GM23338 (cell line): ENCODE measurements around the gene UIMC1. TPM values are rescaled to one million over a fixed set of nuclear protein-coding genes. Genes with fewer than 3 reads are reported as not detected.
"Not testable (repeated sequence)": the region's sequence is repeated elsewhere in the genome, so short reads cannot be mapped to it uniquely, and the experiment has no call there.

Experiments
- ATAC-seq: fragments of 200-7000 bp; cut with Tn5 transposase; 3 replicates; pipeline ENCODE4 v1.9.1; 2020
- DNase-seq: peaks from one replicate; pipeline ENCODE4 v3.0.0-alpha.2; 2015; ENCODE audit warnings: low spot score
- H2AFZ ChIP-seq: fragments of 200-600 bp; sonication (generic); 2 replicates; pipeline ENCODE4 v1.8.0; 2016; ENCODE audit warnings: antibody characterized with exemption, mild to moderate bottlenecking, moderate library complexity
- H3F3A ChIP-seq: fragments of 200-600 bp; sonication (generic); replicated peaks from 2 replicates; pipeline ENCODE4 v1.8.0; 2017; ENCODE audit warnings: antibody characterized with exemption, mixed run types, low read depth
- H3K27ac ChIP-seq: fragments of 200-600 bp; sonication (generic); 2 replicates; pipeline ENCODE4 v1.6.1; 2016; ENCODE audit warnings: low read depth
- H3K27me3 ChIP-seq: fragments of 200-600 bp; sonication (generic); 2 replicates; pipeline ENCODE4 v1.8.0; 2016; ENCODE audit warnings: mild to moderate bottlenecking, mixed run types, moderate library complexity; ENCODE audit not compliant: insufficient read depth
- H3K36me3 ChIP-seq: fragments of 200-600 bp; sonication (generic); 2 replicates; pipeline ENCODE4 v1.8.0; 2016; ENCODE audit warnings: mild to moderate bottlenecking; ENCODE audit not compliant: insufficient read depth
- H3K4me1 ChIP-seq: fragments of 200-600 bp; sonication (generic); 2 replicates; pipeline ENCODE4 v1.8.0; 2016; ENCODE audit warnings: mild to moderate bottlenecking, moderate library complexity; ENCODE audit not compliant: insufficient read depth
- H3K4me2 ChIP-seq: fragments of 200-600 bp; sonication (generic); 2 replicates; pipeline ENCODE4 v1.7.1; 2017; ENCODE audit warnings: mixed run types
- H3K4me3 ChIP-seq: fragments of 200-600 bp; sonication (generic); 2 replicates; pipeline ENCODE4 v1.6.1; 2016; ENCODE audit warnings: mixed run types
- H3K79me2 ChIP-seq: fragments of 200-600 bp; sonication (generic); replicated peaks from 2 replicates; pipeline ENCODE4 v1.8.0; 2017; ENCODE audit warnings: mild to moderate bottlenecking; ENCODE audit not compliant: insufficient read depth
- H3K9me2 ChIP-seq: fragments of 200-600 bp; sonication (generic); 2 replicates; pipeline ENCODE4 v1.8.0; 2017; ENCODE audit not compliant: insufficient read depth
- H4K20me1 ChIP-seq: fragments of 200-600 bp; sonication (generic); replicated peaks from 2 replicates; pipeline ENCODE4 v1.8.0; 2017; ENCODE audit warnings: mild to moderate bottlenecking; ENCODE audit not compliant: insufficient read depth
- H3K27ac Mint-ChIP-seq: 2 replicates; pipeline ENCODE4 v1.8.0; 2020; ENCODE audit warnings: inconsistent platforms, mild to moderate bottlenecking, moderate library complexity, mixed read lengths
- H3K27me3 Mint-ChIP-seq: 3 replicates; pipeline ENCODE4 v1.8.0; 2022; ENCODE audit warnings: low read depth, mild to moderate bottlenecking, moderate library complexity, mixed read lengths, inconsistent platforms; ENCODE audit not compliant: insufficient read depth, poor library complexity
- H3K36me3 Mint-ChIP-seq: 3 replicates; pipeline ENCODE4 v1.8.0; 2021; ENCODE audit warnings: low read depth, mild to moderate bottlenecking, inconsistent platforms, moderate library complexity, mixed read lengths
- H3K4me1 Mint-ChIP-seq: 3 replicates; pipeline ENCODE4 v1.8.0; 2020; ENCODE audit warnings: mild to moderate bottlenecking, inconsistent platforms, mixed read lengths
- H3K4me3 Mint-ChIP-seq: 3 replicates; pipeline ENCODE4 v1.8.0; 2021; ENCODE audit warnings: moderate library complexity, mild to moderate bottlenecking, inconsistent platforms, mixed read lengths
- H3K9me3 Mint-ChIP-seq: 3 replicates; pipeline ENCODE4 v1.8.0; 2020; ENCODE audit warnings: moderate library complexity, mild to moderate bottlenecking, inconsistent platforms, mixed read lengths
- NANOG ChIP-seq: IDR thresholded peaks from 2 replicates; pipeline ENCODE4 v1.6.1; 2016; ENCODE audit warnings: antibody characterized with exemption, borderline replicate concordance
- STAT1 ChIP-seq: IDR thresholded peaks from one replicate; pipeline ENCODE4 v1.6.1; 2016; ENCODE audit warnings: antibody characterized with exemption; ENCODE audit not compliant: unreplicated experiment
- ZNF114 ChIP-seq: fragments of 250-450 bp; sonication (Bioruptor Pico); IDR thresholded peaks from 2 replicates; pipeline ENCODE4 v1.5.0; 2020; ENCODE audit warnings: mild to moderate bottlenecking, moderate library complexity
- polyA plus RNA-seq: library from polyadenylated mRNA; unstranded; fragments of >200 nt; fragmentation: Nextera tagmentation; extraction: Ambion mirVana; gene quantifications from 2 replicates; pipeline ENCODE4 v1.2.1, GENCODE V29; 2016
- total RNA-seq: library from RNA; depleted of rRNA; stranded (reverse); fragments of >200 nt; shearing (Covaris generic); gene quantifications from 2 replicates; pipeline ENCODE4 v1.2.3, GENCODE V29; 2014
- TF ChIP-seq, protein P1 (sequence below): fragments of 250-450 bp; sonication (Bioruptor Pico); IDR thresholded peaks from 2 replicates; pipeline ENCODE4 v1.5.0; 2020; ENCODE audit warnings: mild to moderate bottlenecking, moderate library complexity
- TF ChIP-seq, protein P2 (sequence below), 2 experiments: fragments of 200-600 bp in 1 of 2; sonication (generic) in 1 of 2; conservative IDR thresholded peaks; 2 replicates each; pipeline versions ENCODE4 v1.5.1 to v1.6.1; 2016 to 2017; ENCODE audit warnings: antibody characterized with exemption in 2 of 2, low read depth in 2 of 2, mild to moderate bottlenecking in 2 of 2, moderate library complexity in 1 of 2
- TF ChIP-seq, protein P3 (sequence below): IDR thresholded peaks from 2 replicates; pipeline ENCODE4 v1.6.1; 2016; ENCODE audit warnings: antibody characterized with exemption

UIMC1 gene
- total and polyA plus RNA-seq, 2 experiments from 2014 or later, result 36.4 to 40.1 TPM

DNA sequence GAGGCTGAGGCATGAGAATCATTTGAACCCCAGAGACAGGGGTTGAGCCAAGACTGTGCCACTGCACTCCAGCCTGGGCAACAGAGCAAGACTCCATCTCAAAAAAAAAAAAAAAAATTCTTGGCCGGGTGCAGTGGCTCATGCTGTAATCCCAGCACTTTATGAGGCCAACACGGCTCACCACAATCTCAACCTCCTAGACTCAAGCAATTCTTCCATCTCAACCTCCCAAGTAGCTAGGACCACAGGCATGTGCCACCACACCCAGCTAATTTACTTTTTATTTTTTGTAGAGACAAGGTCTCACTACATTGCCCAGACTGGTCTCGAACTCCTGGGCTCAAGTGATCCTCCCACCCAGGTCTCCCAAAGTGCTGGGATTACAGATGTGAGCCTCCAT lies 13.5 kb downstream of the UIMC1 start:
- not testable (repeated sequence) for H3K27me3 ChIP-seq, H3F3A ChIP-seq, H2AFZ ChIP-seq, H3K4me1 ChIP-seq, H3K27ac Mint-ChIP-seq, H3K27ac ChIP-seq, H3K4me1 Mint-ChIP-seq, DNase-seq, H3K27me3 Mint-ChIP-seq, H3K4me3 Mint-ChIP-seq, ATAC-seq, H3K9me2 ChIP-seq, H3K36me3 ChIP-seq, H3K4me2 ChIP-seq, H3K4me3 ChIP-seq
- Histone ChIP-seq H4K20me1 (peaks cover 44% of the 10 kb centered on the region), H3K79me2 (peaks cover 100% of the 10 kb centered on the region)
- Mint-ChIP-seq H3K9me3 (peaks cover 22% of the 10 kb centered on the region), H3K36me3 (peaks cover 31% of the 10 kb centered on the region)

DNA sequence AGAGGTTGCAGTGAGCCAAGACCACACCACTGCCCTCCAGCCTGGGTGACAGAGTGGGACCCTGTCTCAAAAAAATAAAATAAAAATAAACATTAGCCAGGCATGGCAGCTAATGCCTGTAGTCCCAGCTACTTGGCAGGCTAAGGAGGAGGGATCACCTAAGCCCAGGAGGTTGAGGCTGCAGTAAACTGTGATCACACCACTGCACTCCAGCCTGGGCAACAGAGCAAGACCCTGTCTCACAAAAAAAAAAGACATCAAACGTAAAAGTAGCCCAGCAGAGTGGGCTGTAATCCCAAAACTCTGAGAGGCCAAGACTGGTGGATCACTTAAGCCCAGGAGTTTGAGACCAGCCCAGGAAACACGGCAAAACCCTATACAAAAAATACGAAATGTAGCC lies 19.0 kb downstream of the UIMC1 start:
- Histone ChIP-seq H3K4me2 (no peak overlapping the region), H3K27ac (no peak overlapping the region; the same call in 1 of the 2 replicates), H3K4me3 (no peak overlapping the region), H3K9me2 (no peaks in the 10 kb centered on the region), H4K20me1 (peaks cover 20% of the 10 kb centered on the region), H2AFZ (no peak overlapping the region), H3K4me1 (no peaks in the 10 kb centered on the region), H3K79me2 (peaks cover 82% of the 10 kb centered on the region), H3K36me3 (0 out of 2 replicates have a peak, but pooled peaks cover 9% of the 10 kb centered on the region), H3F3A (no peaks in the 10 kb centered on the region), H3K27me3 (no peaks in the 10 kb centered on the region)
- no peak for DNase-seq
- H3K4me1 Mint-ChIP-seq, result no peaks in the 10 kb centered on the region
- ATAC-seq, result no peak
- TF ChIP-seq, protein P1, sequence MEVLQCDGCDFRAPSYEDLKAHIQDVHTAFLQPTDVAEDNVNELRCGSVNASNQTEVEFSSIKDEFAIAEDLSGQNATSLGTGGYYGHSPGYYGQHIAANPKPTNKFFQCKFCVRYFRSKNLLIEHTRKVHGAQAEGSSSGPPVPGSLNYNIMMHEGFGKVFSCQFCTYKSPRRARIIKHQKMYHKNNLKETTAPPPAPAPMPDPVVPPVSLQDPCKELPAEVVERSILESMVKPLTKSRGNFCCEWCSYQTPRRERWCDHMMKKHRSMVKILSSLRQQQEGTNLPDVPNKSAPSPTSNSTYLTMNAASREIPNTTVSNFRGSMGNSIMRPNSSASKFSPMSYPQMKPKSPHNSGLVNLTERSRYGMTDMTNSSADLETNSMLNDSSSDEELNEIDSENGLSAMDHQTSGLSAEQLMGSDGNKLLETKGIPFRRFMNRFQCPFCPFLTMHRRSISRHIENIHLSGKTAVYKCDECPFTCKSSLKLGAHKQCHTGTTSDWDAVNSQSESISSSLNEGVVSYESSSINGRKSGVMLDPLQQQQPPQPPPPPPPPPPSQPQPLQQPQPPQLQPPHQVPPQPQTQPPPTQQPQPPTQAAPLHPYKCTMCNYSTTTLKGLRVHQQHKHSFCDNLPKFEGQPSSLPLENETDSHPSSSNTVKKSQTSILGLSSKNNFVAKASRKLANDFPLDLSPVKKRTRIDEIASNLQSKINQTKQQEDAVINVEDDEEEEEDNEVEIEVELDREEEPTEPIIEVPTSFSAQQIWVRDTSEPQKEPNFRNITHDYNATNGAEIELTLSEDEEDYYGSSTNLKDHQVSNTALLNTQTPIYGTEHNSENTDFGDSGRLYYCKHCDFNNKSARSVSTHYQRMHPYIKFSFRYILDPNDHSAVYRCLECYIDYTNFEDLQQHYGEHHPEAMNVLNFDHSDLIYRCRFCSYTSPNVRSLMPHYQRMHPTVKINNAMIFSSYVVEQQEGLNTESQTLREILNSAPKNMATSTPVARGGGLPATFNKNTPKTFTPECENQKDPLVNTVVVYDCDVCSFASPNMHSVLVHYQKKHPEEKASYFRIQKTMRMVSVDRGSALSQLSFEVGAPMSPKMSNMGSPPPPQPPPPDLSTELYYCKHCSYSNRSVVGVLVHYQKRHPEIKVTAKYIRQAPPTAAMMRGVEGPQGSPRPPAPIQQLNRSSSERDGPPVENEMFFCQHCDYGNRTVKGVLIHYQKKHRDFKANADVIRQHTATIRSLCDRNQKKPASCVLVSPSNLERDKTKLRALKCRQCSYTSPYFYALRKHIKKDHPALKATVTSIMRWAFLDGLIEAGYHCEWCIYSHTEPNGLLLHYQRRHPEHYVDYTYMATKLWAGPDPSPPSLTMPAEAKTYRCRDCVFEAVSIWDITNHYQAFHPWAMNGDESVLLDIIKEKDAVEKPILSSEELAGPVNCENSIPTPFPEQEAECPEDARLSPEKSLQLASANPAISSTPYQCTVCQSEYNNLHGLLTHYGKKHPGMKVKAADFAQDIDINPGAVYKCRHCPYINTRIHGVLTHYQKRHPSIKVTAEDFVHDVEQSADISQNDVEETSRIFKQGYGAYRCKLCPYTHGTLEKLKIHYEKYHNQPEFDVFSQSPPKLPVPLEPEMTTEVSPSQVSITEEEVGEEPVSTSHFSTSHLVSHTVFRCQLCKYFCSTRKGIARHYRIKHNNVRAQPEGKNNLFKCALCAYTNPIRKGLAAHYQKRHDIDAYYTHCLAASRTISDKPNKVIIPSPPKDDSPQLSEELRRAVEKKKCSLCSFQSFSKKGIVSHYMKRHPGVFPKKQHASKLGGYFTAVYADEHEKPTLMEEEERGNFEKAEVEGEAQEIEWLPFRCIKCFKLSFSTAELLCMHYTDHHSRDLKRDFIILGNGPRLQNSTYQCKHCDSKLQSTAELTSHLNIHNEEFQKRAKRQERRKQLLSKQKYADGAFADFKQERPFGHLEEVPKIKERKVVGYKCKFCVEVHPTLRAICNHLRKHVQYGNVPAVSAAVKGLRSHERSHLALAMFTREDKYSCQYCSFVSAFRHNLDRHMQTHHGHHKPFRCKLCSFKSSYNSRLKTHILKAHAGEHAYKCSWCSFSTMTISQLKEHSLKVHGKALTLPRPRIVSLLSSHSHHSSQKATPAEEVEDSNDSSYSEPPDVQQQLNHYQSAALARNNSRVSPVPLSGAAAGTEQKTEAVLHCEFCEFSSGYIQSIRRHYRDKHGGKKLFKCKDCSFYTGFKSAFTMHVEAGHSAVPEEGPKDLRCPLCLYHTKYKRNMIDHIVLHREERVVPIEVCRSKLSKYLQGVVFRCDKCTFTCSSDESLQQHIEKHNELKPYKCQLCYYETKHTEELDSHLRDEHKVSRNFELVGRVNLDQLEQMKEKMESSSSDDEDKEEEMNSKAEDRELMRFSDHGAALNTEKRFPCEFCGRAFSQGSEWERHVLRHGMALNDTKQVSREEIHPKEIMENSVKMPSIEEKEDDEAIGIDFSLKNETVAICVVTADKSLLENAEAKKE (CRISPR knock-in tag), result no peak
- TF ChIP-seq, protein P2, sequence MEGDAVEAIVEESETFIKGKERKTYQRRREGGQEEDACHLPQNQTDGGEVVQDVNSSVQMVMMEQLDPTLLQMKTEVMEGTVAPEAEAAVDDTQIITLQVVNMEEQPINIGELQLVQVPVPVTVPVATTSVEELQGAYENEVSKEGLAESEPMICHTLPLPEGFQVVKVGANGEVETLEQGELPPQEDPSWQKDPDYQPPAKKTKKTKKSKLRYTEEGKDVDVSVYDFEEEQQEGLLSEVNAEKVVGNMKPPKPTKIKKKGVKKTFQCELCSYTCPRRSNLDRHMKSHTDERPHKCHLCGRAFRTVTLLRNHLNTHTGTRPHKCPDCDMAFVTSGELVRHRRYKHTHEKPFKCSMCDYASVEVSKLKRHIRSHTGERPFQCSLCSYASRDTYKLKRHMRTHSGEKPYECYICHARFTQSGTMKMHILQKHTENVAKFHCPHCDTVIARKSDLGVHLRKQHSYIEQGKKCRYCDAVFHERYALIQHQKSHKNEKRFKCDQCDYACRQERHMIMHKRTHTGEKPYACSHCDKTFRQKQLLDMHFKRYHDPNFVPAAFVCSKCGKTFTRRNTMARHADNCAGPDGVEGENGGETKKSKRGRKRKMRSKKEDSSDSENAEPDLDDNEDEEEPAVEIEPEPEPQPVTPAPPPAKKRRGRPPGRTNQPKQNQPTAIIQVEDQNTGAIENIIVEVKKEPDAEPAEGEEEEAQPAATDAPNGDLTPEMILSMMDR (conservative IDR thresholded peaks at IDR 0.05; ENCODE audit: low read depth in 2 of 2), result no peak
- TF ChIP-seq, protein P3, sequence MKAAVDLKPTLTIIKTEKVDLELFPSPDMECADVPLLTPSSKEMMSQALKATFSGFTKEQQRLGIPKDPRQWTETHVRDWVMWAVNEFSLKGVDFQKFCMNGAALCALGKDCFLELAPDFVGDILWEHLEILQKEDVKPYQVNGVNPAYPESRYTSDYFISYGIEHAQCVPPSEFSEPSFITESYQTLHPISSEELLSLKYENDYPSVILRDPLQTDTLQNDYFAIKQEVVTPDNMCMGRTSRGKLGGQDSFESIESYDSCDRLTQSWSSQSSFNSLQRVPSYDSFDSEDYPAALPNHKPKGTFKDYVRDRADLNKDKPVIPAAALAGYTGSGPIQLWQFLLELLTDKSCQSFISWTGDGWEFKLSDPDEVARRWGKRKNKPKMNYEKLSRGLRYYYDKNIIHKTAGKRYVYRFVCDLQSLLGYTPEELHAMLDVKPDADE, result no peak
- TF ChIP-seq NANOG (no peak), ZNF114 (CRISPR knock-in tag) (no peak), STAT1 (no peak)
- H3K27me3 Mint-ChIP-seq, result peaks cover 1% of the 10 kb centered on the region
- peaks cover 29% of the 10 kb centered on the region for H3K9me3 Mint-ChIP-seq
- no peak overlapping the region for H3K27ac Mint-ChIP-seq
- H3K4me3 Mint-ChIP-seq, result no peak overlapping the region
- H3K36me3 Mint-ChIP-seq, result peaks cover 50% of the 10 kb centered on the region
